GM13977 (cell line): ENCODE results near the gene C5orf58.

Experiments
- DNase-seq: peaks from one replicate; pipeline ENCODE4 v3.0.0; 2012; ENCODE audit warnings: low spot score
- in situ Hi-C: fragments of 300-500 bp; cut with MboI; formaldehyde crosslinking; loops from one replicate; pipeline ENCODE4 v1.12.0; 2022; ENCODE audit warnings: low sequenced_read_pairs, low pct_unique_long_range_greater_than_20kb, mixed read lengths, inconsistent platforms; ENCODE audit not compliant: unreplicated experiment
- TF ChIP-seq, protein P1 (sequence below): IDR thresholded peaks from 2 replicates; pipeline ENCODE4 v1.5.1; 2012; ENCODE audit warnings: mild to moderate bottlenecking, control low read depth; ENCODE audit not compliant: insufficient read depth; ENCODE audit errors: extremely low read depth, missing control alignments

C5orf58 gene

DNA sequence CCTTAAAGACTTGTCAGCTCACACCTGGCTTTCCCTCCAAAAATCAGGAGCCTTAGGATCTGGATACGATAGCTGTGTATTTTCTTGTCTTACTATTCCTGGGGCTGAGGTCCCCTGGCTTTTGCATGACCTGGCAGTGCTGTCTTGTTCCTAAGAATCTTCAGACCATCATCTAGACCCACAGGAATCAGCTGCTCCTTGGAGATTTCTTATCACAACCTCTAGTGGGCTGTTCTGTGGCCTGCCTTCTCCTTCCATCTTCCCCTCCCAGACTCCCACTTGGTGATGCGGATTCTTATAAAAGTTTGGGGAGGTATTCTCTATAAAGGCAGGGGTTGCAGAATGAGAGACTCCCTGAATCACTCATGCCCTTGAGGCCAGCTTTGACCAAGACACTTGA lies 43.4 kb downstream of the C5orf58 start:
- no peak for DNase-seq
- in situ Hi-C loops: loop anchor here (5.0 kb wide), 1 partner anchor 56 kb away; no protein-coding TSS in a partner anchor
- TF ChIP-seq, protein P1, sequence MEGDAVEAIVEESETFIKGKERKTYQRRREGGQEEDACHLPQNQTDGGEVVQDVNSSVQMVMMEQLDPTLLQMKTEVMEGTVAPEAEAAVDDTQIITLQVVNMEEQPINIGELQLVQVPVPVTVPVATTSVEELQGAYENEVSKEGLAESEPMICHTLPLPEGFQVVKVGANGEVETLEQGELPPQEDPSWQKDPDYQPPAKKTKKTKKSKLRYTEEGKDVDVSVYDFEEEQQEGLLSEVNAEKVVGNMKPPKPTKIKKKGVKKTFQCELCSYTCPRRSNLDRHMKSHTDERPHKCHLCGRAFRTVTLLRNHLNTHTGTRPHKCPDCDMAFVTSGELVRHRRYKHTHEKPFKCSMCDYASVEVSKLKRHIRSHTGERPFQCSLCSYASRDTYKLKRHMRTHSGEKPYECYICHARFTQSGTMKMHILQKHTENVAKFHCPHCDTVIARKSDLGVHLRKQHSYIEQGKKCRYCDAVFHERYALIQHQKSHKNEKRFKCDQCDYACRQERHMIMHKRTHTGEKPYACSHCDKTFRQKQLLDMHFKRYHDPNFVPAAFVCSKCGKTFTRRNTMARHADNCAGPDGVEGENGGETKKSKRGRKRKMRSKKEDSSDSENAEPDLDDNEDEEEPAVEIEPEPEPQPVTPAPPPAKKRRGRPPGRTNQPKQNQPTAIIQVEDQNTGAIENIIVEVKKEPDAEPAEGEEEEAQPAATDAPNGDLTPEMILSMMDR: no peak

DNA sequence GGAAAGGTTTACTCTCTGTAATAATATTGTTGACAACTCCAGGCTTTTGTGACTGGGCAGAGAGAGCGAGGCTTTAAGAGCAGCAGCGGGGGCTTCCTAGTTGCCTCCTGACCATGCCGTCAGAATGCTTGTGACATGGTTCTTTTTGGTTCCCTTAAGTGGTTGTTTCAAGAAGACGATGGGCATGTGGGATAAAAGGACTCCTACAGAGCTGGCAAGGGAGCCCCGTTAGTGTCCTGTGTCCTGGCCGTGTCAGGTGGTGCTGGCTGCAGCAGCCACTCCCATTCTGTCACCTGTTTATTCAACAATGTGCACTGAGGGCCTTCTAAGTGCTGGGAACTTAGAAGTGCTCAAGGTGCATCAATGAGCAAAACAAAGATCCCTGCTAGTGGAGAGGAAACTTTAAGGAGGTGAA lies 45.1 kb downstream of the C5orf58 start:
- in situ Hi-C loops: loop anchor here (5.0 kb wide), 1 partner anchor 54 kb away; no protein-coding TSS in a partner anchor
- TF ChIP-seq, protein P1: no peak
- DNase-seq: peak; percentile 31

DNA sequence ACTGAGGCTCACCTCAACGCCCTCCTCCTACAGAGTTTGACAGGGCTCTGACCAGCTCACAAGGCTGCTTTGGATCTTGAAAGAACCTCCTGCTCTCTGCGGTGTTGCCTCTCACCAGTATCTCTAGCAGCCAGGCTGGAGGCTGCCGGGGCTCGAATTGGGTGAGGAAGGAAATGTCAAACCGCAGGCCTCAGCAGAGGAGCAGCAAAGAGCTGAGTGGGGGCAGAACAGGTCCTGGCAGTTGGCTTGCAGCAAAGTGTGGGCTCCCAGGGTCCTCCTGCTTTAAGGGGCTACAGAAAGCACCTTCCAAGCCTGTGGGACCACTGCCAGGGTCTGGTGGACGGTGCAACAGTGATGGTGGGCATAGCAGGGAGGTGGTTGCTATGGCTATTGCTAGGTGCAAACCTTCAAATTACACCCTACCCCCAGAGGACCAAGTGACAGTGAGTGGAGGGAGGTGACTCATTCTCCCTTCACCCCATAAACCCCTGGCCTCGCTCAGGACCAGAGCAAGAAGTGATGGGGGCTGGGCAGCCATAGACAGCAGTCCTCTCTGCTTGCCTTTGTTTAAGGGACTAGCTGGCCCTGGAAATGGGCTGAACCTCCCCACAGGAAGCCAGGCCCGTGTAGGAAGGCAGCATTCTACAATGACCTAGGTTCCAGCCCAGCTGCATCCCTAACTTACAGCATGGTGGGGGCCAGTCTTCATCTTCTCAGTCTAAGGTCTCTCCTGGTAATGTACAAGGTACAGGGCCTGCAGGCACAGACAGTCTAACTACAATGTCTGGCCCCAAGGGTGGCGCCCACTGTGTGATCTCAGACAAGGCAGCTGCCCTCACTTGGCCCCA lies 46.0 kb downstream of the C5orf58 start:
- in situ Hi-C loops: loop anchor here (5.0 kb wide), 1 partner anchor 53 kb away; no protein-coding TSS in a partner anchor
- TF ChIP-seq, protein P1: peak; percentile 3
- peak; percentile 81 for DNase-seq

DNA sequence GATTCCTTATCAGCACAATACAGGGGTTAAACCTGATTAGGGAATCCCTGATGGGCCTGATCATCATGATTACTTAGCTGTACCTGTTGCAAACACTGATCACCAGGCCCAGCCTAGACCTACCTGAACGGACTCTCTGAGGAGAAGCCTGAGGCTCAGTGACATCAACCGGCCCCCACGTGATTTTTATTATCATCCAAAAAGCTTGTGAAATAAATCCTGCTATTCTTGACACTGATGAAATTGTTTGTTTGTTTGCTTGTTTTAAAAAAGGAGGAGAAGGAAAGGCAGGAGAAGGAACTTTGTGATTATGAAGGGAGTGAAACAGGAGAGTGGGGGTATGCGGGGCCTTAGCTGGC lies 46.7 kb downstream of the C5orf58 start:
- DNase-seq: no peak
- TF ChIP-seq, protein P1: no peak
- in situ Hi-C loops: loop anchor here (5.0 kb wide), 1 partner anchor 53 kb away; no protein-coding TSS in a partner anchor

DNA sequence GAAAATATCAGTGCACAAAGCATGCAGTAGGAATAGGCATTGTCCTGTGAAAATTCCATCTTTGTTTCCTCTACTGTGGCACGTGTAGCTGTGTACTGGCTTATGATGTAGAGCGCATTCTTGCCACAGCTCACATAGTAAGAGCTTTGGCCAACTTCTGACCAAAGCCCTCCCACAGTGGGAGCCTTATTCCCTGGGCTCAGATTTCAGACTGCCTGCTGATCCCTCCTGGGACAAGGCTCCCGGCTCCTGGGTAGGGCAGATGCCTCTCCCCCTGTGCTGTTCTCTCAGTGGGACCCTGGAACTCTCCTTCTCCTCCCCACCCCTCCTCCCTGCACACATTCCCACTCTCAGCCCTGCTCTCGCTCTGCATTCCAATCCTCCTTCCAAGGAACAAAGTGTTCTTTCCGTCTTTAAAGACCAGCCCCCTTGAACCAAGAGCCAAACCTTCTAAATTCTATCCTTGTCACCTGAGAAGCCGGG lies 47.3 kb downstream of the C5orf58 start:
- TF ChIP-seq, protein P1: no peak
- DNase-seq: no peak
- in situ Hi-C loops: no loop called here

DNA sequence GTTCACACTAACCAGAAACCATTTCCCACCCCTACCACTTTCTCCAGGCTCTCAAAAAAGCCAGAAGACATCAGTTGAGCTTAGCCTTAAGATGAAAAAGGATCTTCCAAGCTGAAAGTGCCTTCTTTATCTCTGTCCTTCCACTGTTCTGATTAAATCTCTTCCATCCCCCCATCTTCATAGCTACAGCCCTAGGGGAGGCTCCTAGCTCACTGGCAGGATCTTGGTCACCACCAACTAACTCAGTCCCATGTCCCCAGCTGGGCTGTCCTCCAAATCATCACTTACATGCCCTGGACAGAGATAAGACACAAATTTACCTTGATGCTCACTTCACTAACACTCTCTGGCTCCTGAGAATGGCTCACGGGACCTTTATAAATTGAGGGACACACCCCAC lies 50.5 kb downstream of the C5orf58 start:
- in situ Hi-C loops: no loop called here
- TF ChIP-seq, protein P1: no peak
- no peak for DNase-seq
